Stimulated activated CD8-positive, alpha-beta memory T cell treated with anti-CD3 and anti-CD28 coated beads, Interleukin-4, amount 100 ng/mL, for 48 hours (primary cell): ENCODE results near the gene HACD2.
"Not testable (repeated sequence)": the region's sequence is repeated elsewhere in the genome, so short reads cannot be mapped to it uniquely, and the experiment has no call there.

ENCODE experiments used
- DNase-seq: peaks from one replicate; pipeline ENCODE4 v3.0.0-alpha.2; 2020

Gene HACD2

GRCh38 chr3:123522320-123523022, 62.4 kb downstream of the HACD2 start:
- no peak for DNase-seq

GRCh38 chr3:123521179-123521969, 63.5 kb downstream of the HACD2 start:
- DNase-seq: no peak

- DNase-seq: no peak
Measured at GRCh38 chr3:123520656-123521055, 64.2 kb downstream of the HACD2 start.

- no peak for DNase-seq
Measured at GRCh38 chr3:123518892-123519485, 65.9 kb downstream of the HACD2 start.

GRCh38 chr3:123511726-123512125, 73.1 kb downstream of the HACD2 start:
- no peak for DNase-seq

GRCh38 chr3:123511084-123511483, 73.8 kb downstream of the HACD2 start:
- no peak for DNase-seq

GRCh38 chr3:123508178-123508577, 76.7 kb downstream of the HACD2 start:
- no peak for DNase-seq

GRCh38 chr3:123505820-123506219, 79.0 kb downstream of the HACD2 start:
- DNase-seq: no peak

GRCh38 chr3:123503203-123503602, 81.7 kb downstream of the HACD2 start:
- DNase-seq: no peak

GRCh38 chr3:123499322-123499721, 85.5 kb downstream of the HACD2 start:
- no peak for DNase-seq

GRCh38 chr3:123498761-123499160, 86.1 kb downstream of the HACD2 start:
- DNase-seq: no peak

- no peak for DNase-seq
Measured at GRCh38 chr3:123493912-123494311, 90.9 kb downstream of the HACD2 start.

GRCh38 chr3:123491966-123492587, 92.8 kb downstream of the HACD2 start:
- DNase-seq: no peak

GRCh38 chr3:123489400-123490004, 95.4 kb downstream of the HACD2 start:
- peak; percentile 69 for DNase-seq

GRCh38 chr3:123488645-123489347, 96.1 kb downstream of the HACD2 start:
- DNase-seq: no peak

GRCh38 chr3:123487063-123487462, 97.8 kb downstream of the HACD2 start:
- not testable (repeated sequence) for DNase-seq

- DNase-seq: no peak
Measured at GRCh38 chr3:123486460-123486859, 98.4 kb downstream of the HACD2 start.

- DNase-seq: no peak
Measured at GRCh38 chr3:123485551-123485950, 99.3 kb downstream of the HACD2 start.

GRCh38 chr3:123483146-123483545, 101.7 kb downstream of the HACD2 start:
- DNase-seq: no peak

- no peak for DNase-seq
Measured at GRCh38 chr3:123481722-123482457, 103.0 kb downstream of the HACD2 start.

- DNase-seq: no peak
Measured at GRCh38 chr3:123481071-123481470, 103.8 kb downstream of the HACD2 start.

GRCh38 chr3:123480428-123480827, 104.4 kb downstream of the HACD2 start:
- no peak for DNase-seq
